BE2C (cell line): ENCODE data around the gene GALNT9.

Experiments used
- DNase-seq: peaks from one replicate; pipeline ENCODE4 v3.0.0-alpha.2; 2020
- H3K27me3 ChIP-seq: fragments of 250-450 bp; sonication (Bioruptor Pico); 2 replicates; pipeline ENCODE4 v1.5.1; 2020; ENCODE audit warnings: mild to moderate bottlenecking
- H3K36me3 ChIP-seq: fragments of 250-450 bp; sonication (Bioruptor Pico); 2 replicates; pipeline ENCODE4 v1.5.1; 2020; ENCODE audit warnings: mild to moderate bottlenecking
- H3K4me1 ChIP-seq: fragments of 250-450 bp; sonication (Bioruptor Pico); 2 replicates; pipeline ENCODE4 v1.5.1; 2020
- H3K4me3 ChIP-seq: 2 replicates; pipeline ENCODE4 v1.5.1; 2011; ENCODE audit warnings: low read depth, low read length
- H3K9me3 ChIP-seq: fragments of 250-450 bp; sonication (Bioruptor Pico); 2 replicates; pipeline ENCODE4 v1.5.1; 2020
- TF ChIP-seq, protein P1 (sequence below): IDR thresholded peaks from 2 replicates; pipeline ENCODE4 v1.5.1; 2012; ENCODE audit warnings: mild to moderate bottlenecking, low read depth, low read length

The GALNT9 gene

DNA sequence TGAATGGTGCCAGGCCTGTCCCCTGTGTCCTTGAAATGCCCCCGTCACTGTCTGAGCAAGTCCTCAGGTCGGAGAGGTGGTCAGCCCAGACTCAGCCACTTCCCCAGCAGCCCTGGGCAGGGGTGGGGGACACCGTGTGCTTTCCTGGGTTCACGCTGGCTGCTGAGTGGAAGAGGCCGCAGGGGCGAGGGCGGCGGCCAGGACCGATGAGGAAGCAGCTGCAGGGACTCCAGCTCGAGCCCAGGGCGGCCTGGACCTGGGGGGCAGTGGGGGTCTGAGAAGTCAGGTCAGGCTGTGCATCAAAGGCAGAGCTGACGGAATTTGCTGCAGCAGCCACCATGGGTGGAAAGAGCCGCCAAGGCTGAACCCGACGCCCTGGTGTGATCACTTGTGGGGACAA is 156.8 kb downstream of the GALNT9 start:
- no peak overlapping the region for H3K4me3 ChIP-seq
- no peaks in the 10 kb centered on the region for H3K36me3 ChIP-seq
- TF ChIP-seq, protein P1, sequence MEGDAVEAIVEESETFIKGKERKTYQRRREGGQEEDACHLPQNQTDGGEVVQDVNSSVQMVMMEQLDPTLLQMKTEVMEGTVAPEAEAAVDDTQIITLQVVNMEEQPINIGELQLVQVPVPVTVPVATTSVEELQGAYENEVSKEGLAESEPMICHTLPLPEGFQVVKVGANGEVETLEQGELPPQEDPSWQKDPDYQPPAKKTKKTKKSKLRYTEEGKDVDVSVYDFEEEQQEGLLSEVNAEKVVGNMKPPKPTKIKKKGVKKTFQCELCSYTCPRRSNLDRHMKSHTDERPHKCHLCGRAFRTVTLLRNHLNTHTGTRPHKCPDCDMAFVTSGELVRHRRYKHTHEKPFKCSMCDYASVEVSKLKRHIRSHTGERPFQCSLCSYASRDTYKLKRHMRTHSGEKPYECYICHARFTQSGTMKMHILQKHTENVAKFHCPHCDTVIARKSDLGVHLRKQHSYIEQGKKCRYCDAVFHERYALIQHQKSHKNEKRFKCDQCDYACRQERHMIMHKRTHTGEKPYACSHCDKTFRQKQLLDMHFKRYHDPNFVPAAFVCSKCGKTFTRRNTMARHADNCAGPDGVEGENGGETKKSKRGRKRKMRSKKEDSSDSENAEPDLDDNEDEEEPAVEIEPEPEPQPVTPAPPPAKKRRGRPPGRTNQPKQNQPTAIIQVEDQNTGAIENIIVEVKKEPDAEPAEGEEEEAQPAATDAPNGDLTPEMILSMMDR: no peak
- no peak for DNase-seq
- H3K27me3 ChIP-seq: peaks cover 87% of the 10 kb centered on the region
- no peaks in the 10 kb centered on the region for H3K4me1 ChIP-seq
- no peaks in the 10 kb centered on the region for H3K9me3 ChIP-seq

DNA sequence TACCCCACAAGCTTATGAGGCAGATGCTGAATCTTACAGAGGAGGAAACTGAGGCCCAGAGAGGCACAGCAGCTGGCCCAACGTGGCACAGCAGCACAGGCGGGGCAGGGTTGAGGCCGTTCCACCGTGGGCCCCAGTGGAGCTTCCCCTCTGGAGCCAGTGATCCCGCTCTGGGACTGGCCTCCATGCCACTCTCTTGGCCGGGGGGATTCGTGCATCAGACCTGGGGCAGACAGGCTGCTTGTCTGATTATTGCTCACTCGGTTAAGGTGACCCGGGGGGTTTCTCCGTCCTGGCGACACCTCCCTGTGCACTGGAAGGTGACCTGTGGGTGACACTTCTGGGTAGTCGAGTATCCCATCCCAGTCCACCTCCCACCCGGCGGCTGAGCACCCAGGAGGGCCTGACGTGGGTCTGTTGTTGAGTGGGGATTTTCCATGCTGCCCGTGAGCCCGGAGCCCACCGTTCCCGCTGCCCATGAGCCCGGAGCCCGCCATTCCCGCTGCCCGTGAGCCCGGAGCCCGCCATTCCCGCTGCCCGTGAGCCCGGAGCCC is 157.3 kb downstream of the GALNT9 start:
- no peak for DNase-seq
- Histone ChIP-seq H3K4me1 (no peaks in the 10 kb centered on the region), H3K9me3 (no peaks in the 10 kb centered on the region), H3K27me3 (peaks cover 83% of the 10 kb centered on the region), H3K36me3 (no peaks in the 10 kb centered on the region), H3K4me3 (no peak overlapping the region)
- TF ChIP-seq, protein P1: no peak

DNA sequence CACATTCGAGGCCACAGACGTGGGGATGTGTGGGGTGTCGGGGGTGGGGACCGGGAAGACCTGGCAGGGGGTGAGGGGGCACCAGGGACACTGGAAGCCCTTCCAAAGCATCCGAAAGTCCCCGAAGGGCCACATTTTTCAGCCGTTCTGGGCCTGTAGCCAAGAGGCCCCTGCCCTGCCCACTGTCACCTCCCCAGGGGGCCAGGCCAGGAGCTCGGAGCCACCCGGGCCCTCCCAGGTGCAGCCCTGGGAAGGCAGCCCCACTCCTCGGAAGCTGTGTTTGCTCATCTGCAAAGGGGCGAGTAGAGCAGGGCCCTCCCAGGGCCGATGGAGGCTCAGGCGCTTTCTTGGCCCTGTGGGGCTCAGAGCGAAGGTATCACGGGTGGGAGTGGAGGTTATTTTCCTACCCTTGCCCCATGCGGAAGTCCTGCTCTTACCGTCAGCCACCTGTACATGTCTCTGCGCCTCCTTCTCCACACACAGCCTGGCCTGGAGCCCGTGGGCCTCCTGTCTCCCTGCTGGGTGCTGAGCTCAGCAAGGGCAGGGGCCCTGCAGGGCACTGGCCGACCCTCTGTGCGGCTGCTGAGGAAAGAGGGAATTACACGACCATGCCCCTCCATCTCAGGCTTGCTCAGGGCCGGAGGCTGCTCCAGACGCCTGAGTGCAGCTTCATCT is 158.0 kb downstream of the GALNT9 start:
- TF ChIP-seq, protein P1: no peak
- H3K4me3 ChIP-seq: no peak overlapping the region
- H3K36me3 ChIP-seq: no peaks in the 10 kb centered on the region
- no peak for DNase-seq
- no peaks in the 10 kb centered on the region for H3K9me3 ChIP-seq
- peaks cover 77% of the 10 kb centered on the region for H3K27me3 ChIP-seq
- no peaks in the 10 kb centered on the region for H3K4me1 ChIP-seq

DNA sequence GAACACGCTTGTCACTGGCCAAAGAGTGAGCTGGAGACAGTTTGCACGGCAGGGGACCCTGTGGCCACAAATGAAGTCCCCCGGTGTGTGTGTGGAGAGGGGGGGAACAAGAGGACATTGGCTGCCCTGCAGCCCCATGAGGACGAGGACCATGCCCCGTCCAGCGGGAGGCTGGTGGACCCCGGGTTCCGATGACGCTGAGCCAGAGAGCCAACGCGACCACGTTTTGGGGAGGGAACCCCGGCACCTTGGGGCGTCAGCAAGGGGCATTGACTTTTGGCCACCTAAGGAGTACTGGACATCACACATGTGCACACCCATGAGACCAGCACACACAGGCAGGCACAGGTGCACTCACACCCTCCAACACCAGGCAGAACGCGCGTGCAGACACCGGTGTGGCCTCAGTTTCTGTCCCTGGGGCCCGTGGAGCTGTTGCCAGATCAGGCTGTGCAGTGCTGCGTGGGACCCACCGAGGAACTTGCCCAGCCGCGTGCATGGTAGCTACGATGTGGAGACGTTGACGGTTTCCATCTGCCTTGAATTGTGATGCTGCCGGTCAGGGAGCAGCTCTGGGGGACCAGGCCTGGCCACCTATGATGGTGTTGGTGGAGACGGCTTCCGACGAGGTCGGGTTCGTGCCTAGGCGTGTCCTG is 158.6 kb downstream of the GALNT9 start:
- DNase-seq: peak; percentile 12
- no peaks in the 10 kb centered on the region for H3K36me3 ChIP-seq
- no peaks in the 10 kb centered on the region for H3K9me3 ChIP-seq
- no peaks in the 10 kb centered on the region for H3K4me1 ChIP-seq
- no peak overlapping the region for H3K4me3 ChIP-seq
- TF ChIP-seq, protein P1: no peak
- H3K27me3 ChIP-seq: peaks cover 71% of the 10 kb centered on the region

DNA sequence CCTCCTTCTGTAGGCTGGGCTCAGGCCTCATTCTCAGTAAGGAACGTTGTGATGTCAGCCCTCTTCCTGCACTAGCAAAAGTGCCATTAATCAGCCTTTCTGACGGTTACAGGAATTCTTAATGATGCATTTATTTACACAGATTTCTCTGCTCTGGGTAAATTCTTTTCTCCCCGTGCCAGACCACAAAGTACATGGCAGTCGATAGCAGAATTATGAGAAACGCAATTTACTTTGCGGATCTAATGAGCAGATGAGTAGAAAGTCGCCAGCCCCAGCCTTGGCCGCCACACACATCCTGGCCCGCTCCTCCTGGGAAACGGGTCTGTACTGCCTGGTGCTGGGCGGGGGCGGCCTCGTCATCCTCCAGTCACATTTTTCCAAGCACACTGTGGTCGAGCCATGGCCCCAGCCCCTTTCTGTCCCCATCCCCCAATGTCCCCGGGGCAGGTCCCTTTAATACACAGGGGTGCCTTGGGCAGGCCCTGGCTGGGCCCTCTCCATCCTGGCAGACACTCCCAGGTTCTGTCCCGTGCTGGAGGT is 159.2 kb downstream of the GALNT9 start:
- DNase-seq: no peak
- no peaks in the 10 kb centered on the region for H3K4me1 ChIP-seq
- H3K27me3 ChIP-seq: peaks cover 66% of the 10 kb centered on the region
- no peaks in the 10 kb centered on the region for H3K36me3 ChIP-seq
- TF ChIP-seq, protein P1: no peak
- no peak overlapping the region for H3K4me3 ChIP-seq
- H3K9me3 ChIP-seq: no peaks in the 10 kb centered on the region

DNA sequence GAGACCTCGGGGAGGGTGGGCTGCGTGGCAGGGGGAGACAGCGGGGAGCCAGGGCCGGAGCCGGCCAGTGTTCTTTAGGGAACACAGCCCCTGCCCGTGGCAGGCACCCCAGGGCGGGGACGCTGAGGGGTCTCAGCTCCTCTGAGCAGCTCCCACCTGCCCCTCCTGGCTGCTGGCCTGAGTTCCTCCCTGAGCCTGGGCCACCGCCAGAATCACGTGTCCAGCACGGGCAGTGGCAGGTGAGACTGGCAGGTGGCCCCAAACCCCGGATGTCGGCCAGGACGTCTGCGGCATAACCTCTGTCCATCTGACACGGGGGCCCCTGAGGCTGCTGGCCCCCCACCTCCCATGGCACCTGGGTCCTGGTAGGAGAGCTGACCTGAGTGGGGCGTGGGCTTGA is 160.0 kb downstream of the GALNT9 start:
- Histone ChIP-seq H3K9me3 (no peaks in the 10 kb centered on the region), H3K36me3 (no peaks in the 10 kb centered on the region), H3K4me3 (no peak overlapping the region), H3K27me3 (peaks cover 58% of the 10 kb centered on the region), H3K4me1 (no peaks in the 10 kb centered on the region)
- peak; percentile 9 for DNase-seq
- TF ChIP-seq, protein P1: no peak
